Right cardiac atrium (tissue), 5 donors: ENCODE results near the gene HCN1. TPM values are rescaled to one million over a fixed set of nuclear protein-coding genes. Genes with fewer than 3 reads are reported as not detected.
"Not testable (repeated sequence)": the region's sequence is repeated elsewhere in the genome, so short reads cannot be mapped to it uniquely, and the experiment has no call there.

ENCODE experiments used
- ATAC-seq, 2 donors: fragments of 200-7000 bp; cut with Tn5 transposase; one replicate each; pipeline versions ENCODE4 v1.8.0 to v1.9.1; 2020; ENCODE audit warnings: moderate library complexity in 2 of 2, mild to moderate bottlenecking in 1 of 2
- DNase-seq, 3 donors: peaks; one replicate each; pipeline ENCODE4 v3.0.0-alpha.2; 2020
- H3K27ac ChIP-seq: one replicate; pipeline ENCODE4 v1.5.1; 2013; ENCODE audit warnings: mild to moderate bottlenecking, low read length, control low read depth, moderate library complexity
- H3K27me3 ChIP-seq: one replicate; pipeline ENCODE4 v1.6.1; 2013; ENCODE audit not compliant: control insufficient read depth, insufficient read depth
- H3K4me1 ChIP-seq: one replicate; pipeline ENCODE4 v1.6.1; 2013; ENCODE audit warnings: low read length; ENCODE audit not compliant: control insufficient read depth, insufficient read depth
- H3K4me3 ChIP-seq: one replicate; pipeline ENCODE4 v1.5.1; 2013; ENCODE audit warnings: low read length, control low read depth
- H3K9me3 ChIP-seq: one replicate; pipeline ENCODE4 v1.6.1; 2013; ENCODE audit warnings: low read length; ENCODE audit not compliant: control insufficient read depth
- WGBS: extraction: QIAGEN DNeasy Blood & Tissue Kit; methylation state at CpG from one replicate; pipeline ENCODE4 v1.1.7; 2013; 5-methylcytosine and 5-hydroxymethylcytosine counted together
- intact Hi-C, 4 donors: fragments of 100-400 bp; cut with DNase I; formaldehyde crosslinking; loops; one replicate each; pipeline versions ENCODE4 v1.11.0 to v1.14.0; 2022 to 2023
- polyA plus RNA-seq: library from polyadenylated mRNA; stranded (reverse); fragments of 200-250 nt; gene quantifications from one replicate; pipeline ENCODE4 v1.2.3, GENCODE V29; 2013
- total RNA-seq, 4 donors: library from RNA; stranded (reverse); fragmentation: NEBNext Ultra II Directional; extraction: Animal tissue kit (Norgen Biotek cat#: 25700); gene quantifications; one replicate each; pipeline ENCODE4 v1.2.1, GENCODE V29; 2021
- donor health status: healthy with polysubstance abuse.
- donor health status: DM: no; HTN: yes; CAD: no.
- donor health status: DM: no; HTN: no; CAD: no.
- donor health status: DM: no; HTN: yes; CAD: no; lungs with severe emphysema.
- donor health status: DM: yes; HTN: yes; CAD: no.

The HCN1 gene
- total and polyA plus RNA-seq, 5 donors: 5.1 to 15.5 (median 14.2) TPM

GRCh38 chr5:45532826-45533624 is 163.2 kb downstream of the HCN1 start:
- Histone ChIP-seq H3K4me1 (no peaks in the 10 kb centered on the region), H3K27ac (peak overlapping the region; percentile 27), H3K4me3 (no peak overlapping the region), H3K9me3 (no peaks in the 10 kb centered on the region), H3K27me3 (no peaks in the 10 kb centered on the region)
- 37% methylated on average over 4 of the region's 4 CpGs for WGBS
- intact Hi-C loops: no loop called here
- ATAC-seq (peak; percentile 57 to 65), DNase-seq (peak in 2 of 3 donors; percentile 8 to 37)

GRCh38 chr5:45521067-45521466 is 175.1 kb downstream of the HCN1 start:
- 30% methylated on average over 2 of the region's 2 CpGs for WGBS
- intact Hi-C loops: no loop called here

GRCh38 chr5:45512521-45512920 is 183.7 kb downstream of the HCN1 start:
- Histone ChIP-seq H3K27ac (no peak overlapping the region), H3K9me3 (no peaks in the 10 kb centered on the region), H3K4me3 (no peak overlapping the region), H3K4me1 (no peaks in the 10 kb centered on the region), H3K27me3 (no peaks in the 10 kb centered on the region)
- ATAC-seq (no peak), DNase-seq (no peak)
- WGBS: 15% methylated on average over 1 of the region's 1 CpG
- intact Hi-C loops: no loop called here

More at GRCh38 chr5:45521067-45521466, 175.1 kb downstream of the HCN1 start:
- Histone ChIP-seq H3K4me1 (no peaks in the 10 kb centered on the region), H3K9me3 (no peaks in the 10 kb centered on the region), H3K4me3 (no peak overlapping the region), H3K27me3 (no peaks in the 10 kb centered on the region), H3K27ac (no peak overlapping the region)
- no peak for DNase-seq
- no peak for ATAC-seq

- intact Hi-C loops: no loop called here
Observed at GRCh38 chr5:45509371-45509770, 186.8 kb downstream of the HCN1 start.

GRCh38 chr5:45508135-45508534 is 188.0 kb downstream of the HCN1 start:
- H3K27me3 ChIP-seq: no peaks in the 10 kb centered on the region
- WGBS: 77% methylated on average over 1 of the region's 1 CpG
- no peak overlapping the region for H3K4me3 ChIP-seq
- ATAC-seq (no peak), DNase-seq (no peak)
- H3K4me1 ChIP-seq: no peaks in the 10 kb centered on the region
- H3K27ac ChIP-seq: no peak overlapping the region
- H3K9me3 ChIP-seq: no peaks in the 10 kb centered on the region
- intact Hi-C loops: no loop called here

More at GRCh38 chr5:45509371-45509770, 186.8 kb downstream of the HCN1 start:
- DNase-seq (no peak), ATAC-seq (no peak)
- WGBS: 90% methylated on average over 2 of the region's 2 CpGs
- H3K27me3 ChIP-seq: no peaks in the 10 kb centered on the region
- no peak overlapping the region for H3K4me3 ChIP-seq
- H3K27ac ChIP-seq: no peak overlapping the region
- no peaks in the 10 kb centered on the region for H3K9me3 ChIP-seq
- H3K4me1 ChIP-seq: no peaks in the 10 kb centered on the region

GRCh38 chr5:45507178-45507577 is 189.0 kb downstream of the HCN1 start:
- H3K27ac ChIP-seq: no peak overlapping the region
- WGBS: 23% methylated on average over 1 of the region's 1 CpG
- no peaks in the 10 kb centered on the region for H3K4me1 ChIP-seq
- ATAC-seq (peak in 1 of 2 donors; percentile 53), DNase-seq (no peak)
- no peaks in the 10 kb centered on the region for H3K27me3 ChIP-seq
- intact Hi-C loops: no loop called here
- H3K9me3 ChIP-seq: no peaks in the 10 kb centered on the region
- no peak overlapping the region for H3K4me3 ChIP-seq

- H3K4me1 ChIP-seq, H3K27ac ChIP-seq, ATAC-seq, H3K4me3 ChIP-seq, intact Hi-C loops, DNase-seq, H3K9me3 ChIP-seq, H3K27me3 ChIP-seq: not testable (repeated sequence)
- WGBS: 94% methylated on average over 11 of the region's 11 CpGs
Observed at GRCh38 chr5:45499006-45499405, 197.2 kb downstream of the HCN1 start.

GRCh38 chr5:45491368-45491767 is 204.8 kb downstream of the HCN1 start:
- intact Hi-C loops: no loop called here
- DNase-seq: no peak
- no peaks in the 10 kb centered on the region for H3K27me3 ChIP-seq
- no peak overlapping the region for H3K27ac ChIP-seq
- no peak overlapping the region for H3K4me3 ChIP-seq
- ATAC-seq: no peak
- WGBS: 92% methylated on average over 3 of the region's 3 CpGs
- H3K4me1 ChIP-seq: no peaks in the 10 kb centered on the region
- no peaks in the 10 kb centered on the region for H3K9me3 ChIP-seq

GRCh38 chr5:45484781-45485180 is 211.4 kb downstream of the HCN1 start:
- intact Hi-C loops: no loop called here
- DNase-seq: no peak
- H3K4me3 ChIP-seq: no peak overlapping the region
- 89% methylated on average over 2 of the region's 2 CpGs for WGBS
- ATAC-seq: no peak
- no peaks in the 10 kb centered on the region for H3K9me3 ChIP-seq
- H3K4me1 ChIP-seq: no peaks in the 10 kb centered on the region
- no peaks in the 10 kb centered on the region for H3K27me3 ChIP-seq
- H3K27ac ChIP-seq: no peak overlapping the region

GRCh38 chr5:45454114-45454513 is 242.1 kb downstream of the HCN1 start:
- intact Hi-C loops: no loop called here
- peak in 1 of 3 donors; percentile 16 for DNase-seq
- no peak overlapping the region for H3K27ac ChIP-seq

GRCh38 chr5:45444856-45445255 is 251.3 kb downstream of the HCN1 start:
- H3K27ac ChIP-seq, H3K4me3 ChIP-seq, ATAC-seq, DNase-seq, H3K9me3 ChIP-seq, intact Hi-C loops, H3K4me1 ChIP-seq, H3K27me3 ChIP-seq: not testable (repeated sequence)
- 95% methylated on average over 15 of the region's 15 CpGs for WGBS

More at GRCh38 chr5:45454114-45454513, 242.1 kb downstream of the HCN1 start:
- Histone ChIP-seq H3K4me1 (no peaks in the 10 kb centered on the region), H3K27me3 (no peaks in the 10 kb centered on the region), H3K4me3 (no peak overlapping the region), H3K9me3 (no peaks in the 10 kb centered on the region)
- 39% methylated on average over 4 of the region's 4 CpGs for WGBS
- ATAC-seq: peak; percentile 84 to 95
